Measurements from ENCODE around the gene METTL8. TPM values are rescaled to one million over a fixed set of nuclear protein-coding genes. Genes with fewer than 3 reads are reported as not detected.

The METTL8 gene
- total RNA-seq, result 19.9 and 34.5 TPM in 2 replicates

GRCh38 chr2:171433763-171434012, at the start of gene METTL8:
TSS of gene METTL8 (minus strand) at chr2:171433990. CDS start at chr2:171392185, 41,805 bp downstream.

GRCh38 chr2:171434013-171434989, 511 bp upstream of the METTL8 start, which contains the start of gene DCAF17:
TSS of gene DCAF17 (plus strand) at chr2:171434226. CDS start at chr2:171434578, 352 bp downstream.

Other genes with a start within 250 kb of the METTL8 start
- gene DCAF17, start 236 bp upstream of the METTL8 start, total RNA-seq, result 16.7 and 18.1 TPM in 2 replicates
- 26.0 and 30.1 TPM in 2 replicates for gene CYBRD1, start 88.5 kb upstream of the METTL8 start, total RNA-seq

Measured in vein endothelial cell (primary cell).